ENCODE measurements around the gene PRAMEF20.

DNA sequence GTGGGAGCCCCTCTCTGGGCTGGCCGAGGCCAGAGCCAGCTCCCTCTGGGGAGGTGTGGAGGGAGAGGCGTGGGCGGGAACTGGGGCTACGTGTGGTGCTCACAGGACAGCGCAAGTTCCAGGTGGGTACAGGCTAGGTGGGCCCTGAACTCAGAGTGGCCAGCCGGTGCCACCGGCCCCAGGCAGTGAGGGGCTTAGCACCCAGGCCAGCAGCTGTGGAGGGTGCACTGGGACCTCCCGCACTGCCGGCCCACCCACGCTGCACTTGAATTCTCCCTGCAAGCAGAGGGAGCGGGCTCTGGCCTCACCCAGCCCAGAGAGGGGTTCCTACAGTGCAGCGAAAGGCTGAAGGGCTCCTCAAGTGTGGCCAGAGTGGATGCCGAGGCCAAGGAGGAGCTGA is 20.2 kb downstream of the PRAMEF20 start:
- TF ChIP-seq, protein P1, sequence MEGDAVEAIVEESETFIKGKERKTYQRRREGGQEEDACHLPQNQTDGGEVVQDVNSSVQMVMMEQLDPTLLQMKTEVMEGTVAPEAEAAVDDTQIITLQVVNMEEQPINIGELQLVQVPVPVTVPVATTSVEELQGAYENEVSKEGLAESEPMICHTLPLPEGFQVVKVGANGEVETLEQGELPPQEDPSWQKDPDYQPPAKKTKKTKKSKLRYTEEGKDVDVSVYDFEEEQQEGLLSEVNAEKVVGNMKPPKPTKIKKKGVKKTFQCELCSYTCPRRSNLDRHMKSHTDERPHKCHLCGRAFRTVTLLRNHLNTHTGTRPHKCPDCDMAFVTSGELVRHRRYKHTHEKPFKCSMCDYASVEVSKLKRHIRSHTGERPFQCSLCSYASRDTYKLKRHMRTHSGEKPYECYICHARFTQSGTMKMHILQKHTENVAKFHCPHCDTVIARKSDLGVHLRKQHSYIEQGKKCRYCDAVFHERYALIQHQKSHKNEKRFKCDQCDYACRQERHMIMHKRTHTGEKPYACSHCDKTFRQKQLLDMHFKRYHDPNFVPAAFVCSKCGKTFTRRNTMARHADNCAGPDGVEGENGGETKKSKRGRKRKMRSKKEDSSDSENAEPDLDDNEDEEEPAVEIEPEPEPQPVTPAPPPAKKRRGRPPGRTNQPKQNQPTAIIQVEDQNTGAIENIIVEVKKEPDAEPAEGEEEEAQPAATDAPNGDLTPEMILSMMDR (IDR thresholded peaks at IDR 0.05): no peak
- TF ChIP-seq POLR2A (IDR thresholded peaks at IDR 0.05) (no peak), POLR2AphosphoS5 (IDR thresholded peaks at IDR 0.05) (no peak)

Data from breast epithelium (tissue), 3 donors.